Stomach (tissue), 4 donors: ENCODE data around the gene CACNG6.

ENCODE experiments used
- CTCF ChIP-seq, 7 experiments: fragments of 450-650 bp in 4 of 7; fragments of 200-600 bp in 3 of 7; sonication (generic) in 3 of 7; IDR thresholded peaks; one replicate each; pipeline ENCODE4 v1.5.1; 2016 to 2019; ENCODE audit warnings: antibody characterized with exemption in 7 of 7, control low read depth in 2 of 7, mild to moderate bottlenecking in 1 of 7
- POLR2AphosphoS5 ChIP-seq, 3 donors: sonication (generic); formaldehyde crosslinking; IDR thresholded peaks; one replicate each; pipeline ENCODE4 v1.6.1; 2016; ENCODE audit warnings: antibody characterized with exemption in 3 of 3

- TF ChIP-seq CTCF (IDR thresholded peaks at IDR 0.05) (peak in 4 of 7 experiments; percentile 37 to 67 (median 42)), POLR2AphosphoS5 (IDR thresholded peaks at IDR 0.05) (no peak)
Measured at GRCh38 chr19:54029930-54030490, 38.6 kb downstream of the CACNG6 start.
